HG02571 (cell line): ENCODE results near the gene ASTN2.
"Not testable (repeated sequence)": the region's sequence is repeated elsewhere in the genome, so short reads cannot be mapped to it uniquely, and the experiment has no call there.

Experiments used
- ATAC-seq: cut with Tn5 transposase; IDR thresholded peaks from one replicate; pipeline ENCODE4 v1.9.1; 2021; ENCODE audit warnings: mild to moderate bottlenecking, moderate library complexity; ENCODE audit not compliant: unreplicated experiment

The ASTN2 gene

GRCh38 chr9:117083559-117083958 is 331.3 kb downstream of the ASTN2 start:
- ATAC-seq: no peak

DNA sequence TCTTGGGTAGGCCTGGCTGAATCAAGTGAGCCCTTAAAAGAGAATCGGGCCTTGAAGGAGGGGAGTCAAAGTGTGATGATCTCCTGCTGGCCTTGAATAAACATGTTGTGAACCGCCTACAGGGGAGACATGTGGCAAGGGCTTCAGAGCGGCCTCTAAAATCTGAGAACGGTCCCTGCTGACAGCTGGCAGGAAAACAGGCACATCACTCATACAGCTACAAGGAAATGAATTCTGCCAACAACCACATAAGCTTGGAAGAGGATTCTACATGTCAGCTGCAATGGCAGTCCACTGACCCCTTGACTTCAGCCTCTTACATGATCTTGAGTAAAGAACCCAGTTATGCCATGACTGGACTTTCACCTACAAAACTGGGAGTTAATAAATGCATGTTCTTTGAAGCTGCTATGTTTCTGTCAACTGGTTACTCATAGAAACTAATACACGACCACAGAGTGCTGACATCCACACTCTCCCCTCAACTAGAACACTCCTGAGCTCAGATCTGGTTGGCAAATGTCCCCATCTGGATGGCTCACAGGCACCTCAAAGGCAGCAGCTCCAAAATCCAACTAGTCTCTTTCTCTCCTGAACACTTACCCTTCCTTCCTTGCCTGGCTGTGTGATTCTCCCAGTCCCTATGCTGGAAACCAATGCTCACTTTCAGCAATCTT is 333.1 kb downstream of the ASTN2 start:
- no peak for ATAC-seq

DNA sequence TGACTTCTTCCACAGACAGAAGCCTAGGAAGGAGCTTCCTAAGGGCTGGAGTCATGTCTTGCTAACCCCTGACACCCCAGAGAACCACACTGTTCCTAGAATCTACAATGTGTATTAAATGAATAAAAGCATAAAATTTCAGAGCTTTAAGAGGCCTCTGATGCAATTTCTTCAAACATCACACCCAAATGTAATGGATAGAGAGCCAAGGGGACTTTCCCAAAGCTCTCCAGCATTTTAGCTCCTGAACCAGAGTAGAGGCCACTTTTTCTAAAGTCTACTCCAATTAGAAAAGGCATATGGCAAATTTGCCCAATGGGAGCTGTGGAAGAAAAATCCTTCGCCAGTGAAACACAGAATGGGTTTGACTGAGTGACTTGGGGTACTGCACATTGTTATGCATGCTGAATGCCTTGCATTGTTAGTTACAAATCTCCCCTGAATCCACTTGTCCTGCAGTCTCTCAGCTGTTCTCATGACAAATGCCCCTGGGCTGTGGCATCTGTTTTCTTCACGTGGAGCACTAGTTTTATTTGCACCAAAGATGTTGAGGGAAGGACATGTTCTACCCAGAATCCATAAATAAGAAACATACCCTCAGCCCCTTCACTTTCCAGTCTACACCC is 334.0 kb downstream of the ASTN2 start:
- ATAC-seq: no peak

- no peak for ATAC-seq
Observed at GRCh38 chr9:117076571-117077290, 338.1 kb downstream of the ASTN2 start.

DNA sequence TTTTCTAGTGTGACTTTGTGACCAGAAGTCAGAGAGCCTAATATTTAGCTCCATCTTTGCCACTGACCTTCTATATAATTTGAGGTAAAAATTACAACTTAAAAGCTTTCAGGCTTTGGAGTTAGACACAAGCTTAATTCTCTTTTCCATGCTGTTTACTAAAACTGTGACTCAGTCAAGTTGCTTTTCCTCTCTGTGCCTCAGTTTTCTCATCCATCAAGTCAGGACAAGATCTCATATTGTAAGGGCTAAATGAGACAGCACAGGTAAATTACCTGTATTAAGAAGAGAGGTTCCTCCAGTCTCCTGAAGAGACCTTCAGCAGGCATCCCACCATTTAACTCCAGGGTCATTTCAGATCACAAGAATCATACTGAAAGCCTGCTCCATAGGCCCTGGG is 339.2 kb downstream of the ASTN2 start:
- no peak for ATAC-seq

GRCh38 chr9:117074784-117075520 is 339.9 kb downstream of the ASTN2 start:
- ATAC-seq: no peak

DNA sequence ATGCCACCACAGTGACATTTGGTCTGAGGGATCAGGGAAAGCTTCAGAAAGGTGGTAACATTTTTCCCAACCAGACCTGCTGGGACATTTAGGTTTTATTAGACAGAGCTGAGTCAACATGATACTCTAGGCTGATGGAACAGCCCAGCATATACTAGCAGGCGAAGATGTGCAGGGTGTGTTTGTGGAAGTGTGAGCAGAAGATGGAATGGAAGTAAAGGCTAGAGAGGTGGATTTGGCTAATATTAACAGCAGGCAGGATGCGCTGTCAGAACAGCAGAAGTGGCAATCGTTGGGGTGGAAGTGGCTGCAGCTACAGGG is 340.6 kb downstream of the ASTN2 start:
- no peak for ATAC-seq

DNA sequence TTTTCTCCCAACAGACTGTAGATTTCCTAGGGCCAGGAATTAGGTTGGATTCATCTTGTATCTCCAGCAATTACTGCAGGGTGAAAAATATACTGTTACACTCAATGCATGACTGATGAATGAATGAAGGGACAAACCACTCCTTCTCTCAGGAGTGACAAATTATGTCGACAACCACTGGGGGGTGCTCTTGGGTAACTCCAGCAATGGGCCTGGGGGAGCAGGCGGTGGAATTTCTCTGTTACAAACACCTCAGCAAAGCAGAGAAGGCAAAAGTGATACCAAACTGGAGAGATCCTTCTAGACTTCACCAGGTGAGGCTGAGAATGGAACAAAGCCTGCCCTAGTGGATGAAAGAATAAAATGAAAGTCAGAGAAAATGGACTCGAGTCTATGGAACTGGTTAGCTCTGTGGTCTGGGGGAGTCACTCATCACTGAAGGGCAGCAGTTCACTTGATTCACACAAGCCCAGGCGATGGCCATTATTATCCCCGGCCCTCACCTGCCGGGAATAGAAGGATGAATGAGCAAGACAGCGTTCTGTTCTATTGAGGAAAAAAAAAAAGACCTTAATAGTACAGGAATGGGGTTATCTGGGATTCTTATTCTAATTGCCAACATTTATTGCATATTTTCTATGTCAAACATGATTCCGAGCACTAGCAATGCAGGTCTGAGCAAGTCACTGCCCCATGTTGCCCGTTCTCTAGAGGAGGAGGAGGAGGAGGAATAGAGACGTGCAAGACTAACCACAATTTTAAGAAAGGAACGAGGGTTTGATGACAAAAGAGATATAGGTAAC is 341.1 kb downstream of the ASTN2 start:
- ATAC-seq: no peak

DNA sequence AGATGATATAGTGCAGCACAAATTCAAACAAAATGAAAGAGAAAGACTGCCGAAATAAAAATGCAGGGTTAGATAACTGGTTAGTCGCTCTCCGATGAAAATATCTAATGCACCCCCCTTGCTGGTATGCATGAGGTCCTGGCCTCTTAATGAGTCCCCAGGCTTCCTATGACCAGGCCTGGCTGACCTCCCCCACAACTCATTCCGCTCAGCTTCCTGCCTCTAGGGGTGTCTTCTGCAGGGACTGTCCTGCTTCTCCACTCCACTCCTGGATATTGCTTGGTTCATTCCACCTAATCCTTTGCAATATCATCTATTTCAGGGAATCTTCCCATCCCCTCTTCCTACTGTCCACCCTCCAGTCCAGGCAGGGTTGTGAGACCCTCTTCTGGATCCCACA is 341.8 kb downstream of the ASTN2 start:
- ATAC-seq: no peak

DNA sequence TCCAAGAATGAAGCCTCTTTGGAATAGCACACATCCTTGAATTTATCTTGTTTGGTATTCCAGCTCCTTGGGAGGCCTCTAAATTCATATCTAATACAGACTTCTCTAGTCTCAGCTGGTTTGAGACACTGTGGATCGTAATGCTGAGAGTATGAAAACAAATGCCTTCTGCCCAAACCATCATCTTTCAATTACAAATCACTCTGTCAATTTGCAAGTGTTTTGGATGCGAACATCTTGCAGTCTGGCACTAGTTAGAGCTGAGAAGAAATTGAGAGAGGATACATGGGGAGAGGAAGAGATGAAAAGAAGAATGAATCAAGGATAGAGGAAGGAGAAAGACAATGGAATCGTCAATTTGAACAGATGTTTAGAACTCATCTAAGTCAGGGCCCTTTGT is 342.6 kb downstream of the ASTN2 start:
- no peak for ATAC-seq

- not testable (repeated sequence) for ATAC-seq
Observed at GRCh38 chr9:117071673-117072207, 343.1 kb downstream of the ASTN2 start.

- ATAC-seq: no peak
Observed at GRCh38 chr9:117063721-117064471, 351.0 kb downstream of the ASTN2 start.

DNA sequence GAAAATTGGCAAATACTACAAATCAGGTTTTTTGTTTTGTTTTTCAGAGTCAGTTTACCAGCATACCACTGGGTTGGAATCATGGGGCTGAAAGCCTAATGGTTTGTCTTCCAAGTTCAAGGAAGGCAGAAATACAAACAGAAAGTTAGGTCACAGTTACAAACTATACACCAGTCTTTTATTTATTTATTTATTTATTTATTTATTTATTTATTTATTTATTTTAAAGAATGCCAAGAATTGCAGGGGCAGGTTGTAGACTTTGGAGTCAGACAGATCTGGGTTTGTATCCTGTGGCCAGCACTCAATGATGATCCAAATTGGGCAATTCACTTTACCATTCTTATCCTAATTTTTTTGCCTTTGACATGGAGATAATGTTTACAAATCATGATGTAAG is 353.9 kb downstream of the ASTN2 start:
- ATAC-seq: no peak

GRCh38 chr9:117050007-117050406 is 364.9 kb downstream of the ASTN2 start:
- no peak for ATAC-seq

GRCh38 chr9:117046666-117047327 is 368.1 kb downstream of the ASTN2 start:
- ATAC-seq: peak; percentile 66

DNA sequence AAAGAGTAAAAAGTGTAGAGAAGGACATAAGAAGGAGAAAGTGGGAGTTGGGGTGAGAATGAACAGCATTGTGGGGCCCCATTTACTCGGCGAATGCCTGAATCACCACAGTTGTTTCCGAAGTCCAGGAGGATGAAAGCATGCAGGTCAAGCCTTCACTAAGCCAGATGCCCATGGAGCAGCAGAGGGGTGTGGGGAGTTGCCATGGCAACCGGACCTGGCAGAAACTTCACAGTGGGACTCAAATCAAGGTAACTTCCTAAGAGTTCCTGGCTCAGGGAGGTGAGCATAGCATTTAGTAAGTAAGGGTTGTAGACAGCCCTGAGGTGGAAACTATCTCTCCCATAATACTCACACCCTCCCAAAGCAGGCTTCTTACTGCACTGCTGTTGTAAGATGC is 370.6 kb downstream of the ASTN2 start:
- no peak for ATAC-seq

GRCh38 chr9:117043159-117043558 is 371.7 kb downstream of the ASTN2 start:
- ATAC-seq: no peak

- ATAC-seq: no peak
Observed at GRCh38 chr9:117035546-117035945, 379.3 kb downstream of the ASTN2 start.

DNA sequence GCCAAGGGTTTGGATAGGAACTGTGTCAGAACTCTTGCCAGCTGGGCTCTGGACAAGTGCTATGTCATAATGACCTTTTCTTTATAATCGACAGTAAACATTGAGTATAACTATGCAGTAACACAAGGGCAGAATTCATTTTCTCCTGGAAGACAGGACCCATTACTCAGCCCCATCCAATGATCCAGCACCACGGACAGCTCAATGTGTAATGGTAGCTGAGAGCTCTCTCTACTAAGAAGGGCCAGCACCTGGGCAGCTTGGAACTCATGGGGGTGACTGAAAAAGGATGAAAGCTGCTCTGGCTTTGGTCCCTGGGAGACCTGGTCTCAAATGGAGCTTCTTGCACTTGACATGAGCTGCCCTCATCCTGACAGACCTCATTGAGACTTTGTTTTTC is 380.0 kb downstream of the ASTN2 start:
- ATAC-seq: no peak
